Activated CD4-positive, alpha-beta T cell treated with anti-CD3 and anti-CD28 coated beads, Interleukin-2, Interleukin-4, amounts not matched to agents 100 ng/mL and 50 ng/mL, durations not matched to agents 16 hours and 8 hours (primary cell): ENCODE results near the gene MATN1.

ENCODE experiments used
- DNase-seq: peaks from one replicate; pipeline ENCODE4 v3.0.0-alpha.2; 2020; ENCODE audit warnings: low spot score

Gene MATN1

DNA sequence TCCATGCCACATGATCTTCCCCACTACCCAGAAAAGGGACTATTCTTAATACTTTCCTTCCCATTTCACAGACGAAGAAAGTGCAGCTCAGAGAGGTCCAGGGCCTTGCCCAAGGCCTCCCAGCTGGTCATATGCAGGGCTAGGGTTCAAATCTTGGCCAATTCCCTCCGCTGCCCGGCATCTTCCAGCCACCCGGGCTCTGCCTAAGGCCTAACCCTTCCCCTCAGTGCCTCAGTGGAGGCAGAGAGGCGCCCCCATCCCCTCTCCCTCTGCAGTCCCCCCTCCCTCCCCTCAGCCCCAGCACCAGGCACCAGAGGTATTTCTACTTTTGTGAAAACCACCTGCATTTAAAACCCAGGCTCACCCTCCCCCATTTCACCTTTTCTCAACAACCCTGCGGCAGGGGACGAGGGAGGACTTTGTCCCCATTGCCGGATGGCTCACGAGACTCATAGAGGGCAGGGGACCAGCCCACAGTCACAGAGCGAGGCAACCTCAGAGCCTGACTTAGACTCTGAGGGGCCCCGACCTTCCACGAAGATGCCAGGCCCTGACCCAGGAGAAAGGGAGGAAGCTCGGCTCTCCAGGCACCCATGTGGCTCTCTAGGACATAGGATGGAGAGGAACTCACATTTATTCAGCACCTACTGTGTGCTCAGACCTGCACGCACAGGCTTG lies 21.9 kb upstream of the MATN1 start:
- DNase-seq, result no peak

GRCh38 chr1:30744060-30744756 lies 20.8 kb upstream of the MATN1 start:
- DNase-seq, result peak; percentile 53

- DNase-seq, result peak; percentile 79
Observed at GRCh38 chr1:30743584-30744059, 20.2 kb upstream of the MATN1 start.

- DNase-seq, result no peak
Observed at GRCh38 chr1:30742963-30743559, 19.7 kb upstream of the MATN1 start.

- DNase-seq, result no peak
Observed at GRCh38 chr1:30742300-30742962, 19.0 kb upstream of the MATN1 start.

DNA sequence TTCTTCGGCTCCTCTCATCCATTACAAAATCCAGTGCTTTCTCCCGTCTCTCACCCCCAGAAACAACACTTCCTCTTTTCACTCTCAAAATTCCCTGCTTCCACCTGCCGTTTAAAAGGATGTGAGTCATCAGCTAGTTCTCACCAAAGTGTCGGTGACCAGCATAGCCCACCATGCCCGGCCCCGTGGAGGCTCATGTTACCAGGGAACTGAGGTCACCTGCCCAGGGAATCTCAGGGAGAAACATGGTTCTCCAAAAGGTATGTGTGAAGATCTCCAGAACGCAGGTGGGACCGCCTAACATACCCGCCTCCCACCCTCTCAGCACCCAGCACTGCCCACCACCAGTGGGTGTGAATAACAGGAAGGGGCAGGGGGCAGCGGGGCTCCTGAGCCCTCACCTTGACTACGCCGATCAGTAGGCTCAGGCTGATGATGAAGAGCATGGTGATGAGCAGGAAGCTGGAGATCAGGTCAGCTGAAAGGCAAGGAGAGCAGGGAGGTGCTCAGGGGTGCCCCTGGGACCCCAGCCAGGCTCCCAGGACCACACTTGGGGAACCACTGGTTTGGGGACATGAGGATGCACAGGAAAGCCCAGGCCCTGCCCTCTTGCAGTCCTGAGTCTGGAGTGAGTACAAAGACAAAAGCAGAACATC lies 18.0 kb upstream of the MATN1 start:
- no peak for DNase-seq

- no peak for DNase-seq
Observed at GRCh38 chr1:30740251-30741238, 17.2 kb upstream of the MATN1 start.

- DNase-seq, result no peak
Observed at GRCh38 chr1:30739601-30740000, 16.2 kb upstream of the MATN1 start.

- no peak for DNase-seq
Observed at GRCh38 chr1:30738715-30739559, 15.6 kb upstream of the MATN1 start.

DNA sequence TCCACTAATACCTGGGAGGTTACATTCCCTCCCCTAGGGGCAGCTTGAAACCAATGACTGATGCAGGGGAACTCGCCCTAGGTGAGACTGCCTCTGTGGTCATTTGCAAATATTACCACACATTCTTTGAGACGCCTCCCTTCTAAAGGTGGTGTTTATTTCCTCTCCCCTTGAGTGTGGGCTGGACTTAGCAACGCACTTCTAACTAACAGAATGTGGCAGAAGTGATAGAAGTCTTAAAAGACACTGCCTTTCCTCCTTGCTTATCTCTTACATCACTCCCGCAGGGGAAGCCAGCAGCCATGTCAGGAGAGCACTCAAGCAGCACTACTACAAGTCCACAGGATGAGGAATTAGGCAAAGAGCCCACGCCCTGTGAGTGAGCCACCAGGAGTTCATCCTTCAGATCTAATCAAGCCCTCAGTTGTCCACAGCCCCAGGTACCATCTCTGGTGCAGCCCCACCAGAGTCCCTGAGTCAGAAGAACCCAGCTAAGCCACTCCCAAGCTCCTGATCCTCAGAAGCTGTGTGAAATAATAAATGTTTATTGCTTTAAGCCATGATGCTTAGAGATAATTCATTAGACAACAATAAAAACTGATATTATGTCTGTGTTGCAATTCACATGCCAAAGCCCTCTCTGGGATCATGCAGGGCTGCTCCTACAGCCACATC lies 14.8 kb upstream of the MATN1 start:
- DNase-seq, result no peak

DNA sequence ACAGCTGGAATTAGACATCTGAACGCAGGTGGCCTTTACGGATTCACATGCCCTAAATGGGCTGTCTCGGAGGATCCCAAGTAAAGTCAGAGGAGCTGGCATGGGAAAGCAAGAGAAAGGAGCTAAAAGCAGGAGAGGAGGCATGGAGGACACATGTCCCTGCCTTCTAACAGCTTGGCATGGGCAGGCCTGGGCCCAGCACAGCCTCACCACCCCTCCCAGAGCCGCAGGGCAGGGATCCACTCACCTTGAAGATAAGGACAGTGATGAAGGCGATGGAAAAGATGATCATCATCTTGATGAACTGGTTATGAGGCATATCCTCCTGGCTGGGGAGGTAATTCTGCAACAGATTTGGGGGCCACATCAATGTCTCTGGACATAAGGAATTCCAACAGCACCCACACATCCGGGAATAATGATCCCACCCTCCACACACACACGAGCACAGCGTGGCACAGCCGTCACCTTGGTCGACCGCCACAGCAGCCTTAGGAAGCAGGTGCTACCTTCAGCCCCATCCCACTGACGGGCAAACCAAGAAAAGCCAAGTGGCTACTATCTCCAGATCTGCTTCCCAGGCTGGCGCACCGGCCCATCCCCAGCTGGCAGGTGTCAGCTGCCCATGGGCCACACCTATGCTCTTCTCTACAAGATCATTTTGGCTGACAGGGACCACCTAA lies 14.1 kb upstream of the MATN1 start:
- DNase-seq, result no peak

- DNase-seq, result no peak
Observed at GRCh38 chr1:30735668-30736498, 12.5 kb upstream of the MATN1 start.

DNA sequence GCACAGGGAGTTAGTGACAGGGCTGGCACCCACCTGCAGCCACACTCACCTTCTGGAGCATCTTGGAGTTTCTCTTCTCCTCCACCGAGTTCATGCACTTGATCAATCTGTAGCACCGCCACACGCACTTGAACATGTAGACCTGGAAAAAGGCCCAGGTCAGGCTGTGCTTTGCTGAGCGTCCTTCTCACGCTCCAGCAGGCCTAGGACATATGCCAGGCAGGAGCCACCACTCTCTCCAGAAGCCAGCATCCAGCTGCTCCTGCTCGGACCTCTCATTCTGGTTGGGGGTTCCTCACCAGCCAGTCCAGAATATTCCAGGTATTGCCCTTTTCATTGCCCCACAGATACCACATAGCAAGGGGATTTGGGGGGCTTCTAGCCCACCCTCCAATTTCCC lies 11.7 kb upstream of the MATN1 start:
- no peak for DNase-seq

DNA sequence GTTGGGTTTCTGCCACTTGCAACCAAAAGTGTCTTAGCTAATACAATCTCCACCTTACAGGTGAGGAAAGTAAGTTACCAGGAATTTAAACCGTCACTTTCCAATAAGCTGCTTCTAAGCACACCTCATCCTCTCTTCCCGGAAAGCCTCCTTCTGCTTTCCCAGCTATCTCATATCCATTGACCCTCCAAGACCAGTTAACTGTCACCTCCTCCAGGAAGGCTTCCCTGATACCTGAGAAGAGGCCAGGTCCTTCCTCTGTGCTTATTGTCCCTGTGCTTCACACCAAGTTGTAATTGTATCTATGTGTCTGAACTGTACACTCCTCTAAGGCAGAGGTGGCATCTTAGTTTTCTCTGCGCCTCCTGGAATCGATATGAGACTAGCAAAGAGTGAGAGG lies 11.2 kb upstream of the MATN1 start:
- no peak for DNase-seq

GRCh38 chr1:30734106-30734505 lies 10.7 kb upstream of the MATN1 start:
- no peak for DNase-seq

GRCh38 chr1:30733493-30733892 lies 10.1 kb upstream of the MATN1 start:
- DNase-seq, result no peak

DNA sequence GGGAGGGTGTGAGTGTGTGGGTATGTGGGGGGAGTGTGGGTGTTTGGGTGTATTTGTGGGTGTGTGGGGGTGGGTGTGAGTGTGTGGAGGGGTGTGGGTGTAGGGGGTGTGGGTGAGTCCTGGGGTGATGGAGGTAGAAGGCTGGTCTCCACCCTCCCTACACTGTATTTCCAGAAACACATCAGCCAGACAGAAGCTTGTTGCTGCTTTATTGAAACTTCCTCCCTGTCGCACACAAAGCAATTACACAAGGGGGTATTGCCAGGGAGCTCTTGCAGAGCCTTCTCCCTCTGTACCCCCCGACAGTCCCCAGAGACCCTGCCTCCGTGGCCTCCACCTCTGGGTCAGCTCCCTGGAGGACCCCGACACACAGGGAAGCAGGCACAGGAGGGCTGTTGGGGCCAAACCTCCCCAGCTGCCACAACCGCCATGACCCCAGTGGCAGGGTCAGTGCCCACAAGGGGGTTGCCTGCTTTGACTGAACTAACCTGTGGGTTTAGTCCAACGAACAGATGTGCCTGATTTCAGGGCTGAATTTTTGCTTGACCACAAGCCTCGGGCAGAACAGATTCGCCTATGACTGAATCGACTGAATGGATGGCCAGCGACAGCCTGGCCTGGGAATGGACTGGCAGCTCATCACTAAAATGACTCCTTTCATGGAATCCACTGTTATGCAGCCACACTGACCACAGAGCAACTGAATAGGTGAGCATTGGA lies 9.1 kb upstream of the MATN1 start:
- DNase-seq, result no peak
